Muscle of leg (tissue), 11 donors: ENCODE results near the gene HSPA14. TPM values are rescaled to one million over a fixed set of nuclear protein-coding genes. Genes with fewer than 3 reads are reported as not detected.
A peak's percentile ranks its signal among the peaks of the same experiment; 100 is the strongest.

Experiments used
- DNase-seq: peaks from one replicate; pipeline ENCODE4 v3.0.0; 2013
- H3K27ac ChIP-seq: one replicate; pipeline ENCODE4 v1.5.1; 2013; ENCODE audit warnings: mild to moderate bottlenecking, low read length, control low read depth
- H3K27me3 ChIP-seq: one replicate; pipeline ENCODE4 v1.6.1; 2013; ENCODE audit warnings: low read length; ENCODE audit not compliant: control insufficient read depth, insufficient read depth
- H3K36me3 ChIP-seq: one replicate; pipeline ENCODE4 v1.6.1; 2013; ENCODE audit warnings: low read length; ENCODE audit not compliant: control insufficient read depth, insufficient read depth
- H3K4me1 ChIP-seq: one replicate; pipeline ENCODE4 v1.6.1; 2013; ENCODE audit warnings: low read length; ENCODE audit not compliant: control insufficient read depth, insufficient read depth
- H3K4me3 ChIP-seq: one replicate; pipeline ENCODE4 v1.5.1; 2013; ENCODE audit warnings: low read length, control low read depth
- H3K9me3 ChIP-seq: replicated peaks from 2 replicates; pipeline ENCODE4 v1.6.1; 2013; ENCODE audit warnings: low read depth, low read length; ENCODE audit not compliant: control insufficient read depth
- WGBS: methylation state at CpG from one replicate; pipeline ENCODE4 v1.1.5; 2013; ENCODE audit warnings: missing lambda C conversion rate; ENCODE audit not compliant: insufficient coverage; 5-methylcytosine and 5-hydroxymethylcytosine counted together
- polyA plus RNA-seq, 8 donors: library from polyadenylated mRNA; unstranded; fragments of 120-200 nt; gene quantifications; one replicate each; pipeline versions ENCODE4 v1.2.1 to v1.2.3, GENCODE V29; 2013; ENCODE audit warnings: inconsistent platforms in 1 of 8, low replicate concordance in 1 of 8; ENCODE audit not compliant: insufficient read length in 8 of 8, insufficient read depth in 1 of 8
- total RNA-seq: library from RNA; stranded (reverse); fragments of 120-200 nt; gene quantifications from one replicate; pipeline ENCODE4 v1.2.4, GENCODE V29; 2013

Gene HSPA14
- total and polyA plus RNA-seq, 9 donors: 11.1 to 15.3 (median 13.5) TPM

GRCh38 chr10:14836208-14836607 is 1.9 kb upstream of the HSPA14 start:
- Histone ChIP-seq H3K9me3 (no peaks in the 10 kb centered on the region), H3K4me3 (no peak overlapping the region), H3K27ac (peak overlapping the region; percentile 100), H3K36me3 (peaks cover 5% of the 10 kb centered on the region), H3K27me3 (no peaks in the 10 kb centered on the region), H3K4me1 (peaks cover 15% of the 10 kb centered on the region)
- DNase-seq: no peak
- WGBS: no CpG with 5 or more reads among the region's 2 CpGs

GRCh38 chr10:14837003-14837756 is 926 bp upstream of the HSPA14 start:
- Histone ChIP-seq H3K36me3 (peaks cover 14% of the 10 kb centered on the region), H3K4me1 (peaks cover 15% of the 10 kb centered on the region), H3K9me3 (no peaks in the 10 kb centered on the region), H3K27ac (peak overlapping the region; percentile 100), H3K27me3 (no peaks in the 10 kb centered on the region), H3K4me3 (peak overlapping the region; percentile 80)
- no peak for DNase-seq
- WGBS: 12% methylated on average over 10 of the region's 14 CpGs

GRCh38 chr10:14838582-14839304 is 637 bp downstream of the HSPA14 start:
- Histone ChIP-seq H3K27ac (peak overlapping the region; percentile 98), H3K9me3 (no peaks in the 10 kb centered on the region), H3K27me3 (no peaks in the 10 kb centered on the region), H3K4me1 (peaks cover 15% of the 10 kb centered on the region), H3K4me3 (peak overlapping the region; percentile 98), H3K36me3 (peaks cover 30% of the 10 kb centered on the region)
- peak; percentile 64 for DNase-seq
- WGBS: under 1% methylated on average over 58 of the region's 60 CpGs

GRCh38 chr10:14839305-14839695 is 1.2 kb downstream of the HSPA14 start:
- peak overlapping the region; percentile 98 for H3K27ac ChIP-seq
- H3K27me3 ChIP-seq: no peaks in the 10 kb centered on the region
- peaks cover 15% of the 10 kb centered on the region for H3K4me1 ChIP-seq
- WGBS: 24% methylated on average over 10 of the region's 14 CpGs
- peak overlapping the region; percentile 98 for H3K4me3 ChIP-seq
- H3K36me3 ChIP-seq: peaks cover 35% of the 10 kb centered on the region
- DNase-seq: peak; percentile 22
- H3K9me3 ChIP-seq: no peaks in the 10 kb centered on the region

GRCh38 chr10:14840178-14840577 is 2.1 kb downstream of the HSPA14 start:
- DNase-seq: no peak
- Histone ChIP-seq H3K9me3 (no peaks in the 10 kb centered on the region), H3K27ac (no peak overlapping the region), H3K27me3 (no peaks in the 10 kb centered on the region), H3K36me3 (peaks cover 34% of the 10 kb centered on the region), H3K4me1 (peaks cover 15% of the 10 kb centered on the region), H3K4me3 (no peak overlapping the region)
- WGBS: no CpG with 5 or more reads among the region's 2 CpGs

GRCh38 chr10:14843327-14843988 is 5.4 kb downstream of the HSPA14 start:
- Histone ChIP-seq H3K36me3 (peaks cover 34% of the 10 kb centered on the region), H3K9me3 (no peaks in the 10 kb centered on the region)
- 96% methylated on average over 14 of the region's 15 CpGs for WGBS

GRCh38 chr10:14844948-14845347 is 6.8 kb downstream of the HSPA14 start:
- H3K27me3 ChIP-seq: no peaks in the 10 kb centered on the region

More at GRCh38 chr10:14843327-14843988, 5.4 kb downstream of the HSPA14 start:
- Histone ChIP-seq H3K4me3 (no peak overlapping the region), H3K4me1 (peaks cover 5% of the 10 kb centered on the region), H3K27me3 (no peaks in the 10 kb centered on the region), H3K27ac (no peak overlapping the region)
- DNase-seq: no peak

GRCh38 chr10:14852236-14852635 is 14.1 kb downstream of the HSPA14 start:
- Histone ChIP-seq H3K36me3 (peaks cover 16% of the 10 kb centered on the region), H3K4me3 (no peak overlapping the region)

More at GRCh38 chr10:14844948-14845347, 6.8 kb downstream of the HSPA14 start:
- no peak for DNase-seq
- Histone ChIP-seq H3K27ac (no peak overlapping the region), H3K4me3 (no peak overlapping the region), H3K36me3 (peaks cover 40% of the 10 kb centered on the region), H3K9me3 (no peaks in the 10 kb centered on the region), H3K4me1 (no peaks in the 10 kb centered on the region)
- no CpG with 5 or more reads among the region's 2 CpGs for WGBS

GRCh38 chr10:14855453-14855852 is 17.3 kb downstream of the HSPA14 start:
- WGBS: no CpG with 5 or more reads among the region's 1 CpG
- H3K36me3 ChIP-seq: peaks cover 15% of the 10 kb centered on the region

More at GRCh38 chr10:14852236-14852635, 14.1 kb downstream of the HSPA14 start:
- H3K4me1 ChIP-seq: no peaks in the 10 kb centered on the region
- H3K27ac ChIP-seq: no peak overlapping the region
- no peaks in the 10 kb centered on the region for H3K27me3 ChIP-seq
- WGBS: no CpG with 5 or more reads among the region's 3 CpGs
- no peak for DNase-seq
- H3K9me3 ChIP-seq: no peaks in the 10 kb centered on the region

More at GRCh38 chr10:14855453-14855852, 17.3 kb downstream of the HSPA14 start:
- Histone ChIP-seq H3K27me3 (no peaks in the 10 kb centered on the region), H3K27ac (no peak overlapping the region), H3K4me1 (no peaks in the 10 kb centered on the region), H3K9me3 (no peaks in the 10 kb centered on the region), H3K4me3 (no peak overlapping the region)
- DNase-seq: no peak
